Prostate gland (tissue), 2 donors: Measurements from ENCODE around the gene PIP5K1B.

Source experiments
- POLR2A ChIP-seq: fragments of 450-650 bp; IDR thresholded peaks from one replicate; pipeline ENCODE4 v1.6.1; 2016; ENCODE audit warnings: antibody characterized with exemption, mild to moderate bottlenecking
- POLR2AphosphoS5 ChIP-seq: sonication (generic); formaldehyde crosslinking; IDR thresholded peaks from one replicate; pipeline ENCODE4 v1.6.1; 2017; ENCODE audit warnings: antibody characterized with exemption
- TF ChIP-seq, protein P1 (sequence below), 4 experiments: fragments of 200-600 bp in 2 of 4; fragments of 450-650 bp in 2 of 4; sonication (generic) in 2 of 4; IDR thresholded peaks; 1 replicate in 3 of 4; 2 replicates in 1 of 4; pipeline ENCODE4 v1.5.1; 2016 to 2019; ENCODE audit warnings: antibody characterized with exemption in 4 of 4, mild to moderate bottlenecking in 2 of 4, moderate library complexity in 2 of 4

DNA sequence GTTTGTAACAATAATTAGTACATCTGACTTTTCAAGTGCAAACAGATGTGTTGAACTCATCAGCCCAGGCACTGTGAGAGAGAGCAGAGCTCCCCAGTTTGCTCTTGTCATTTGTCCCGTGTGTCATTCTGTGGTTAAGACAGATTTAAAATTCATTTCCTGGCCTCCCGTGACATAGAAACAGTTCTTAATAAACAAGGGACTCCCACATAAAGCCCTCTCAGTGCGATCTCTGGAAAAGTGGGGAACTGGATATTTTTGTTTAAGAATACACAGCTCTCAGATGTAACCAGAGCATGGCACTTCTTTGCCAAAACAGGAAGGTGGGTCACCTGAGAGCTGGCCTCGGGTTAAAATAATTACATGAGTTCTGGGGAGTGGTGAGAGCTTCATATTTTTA is 250.3 kb downstream of the PIP5K1B start:
- TF ChIP-seq POLR2AphosphoS5 (no peak), POLR2A (no peak)
- TF ChIP-seq, protein P1, sequence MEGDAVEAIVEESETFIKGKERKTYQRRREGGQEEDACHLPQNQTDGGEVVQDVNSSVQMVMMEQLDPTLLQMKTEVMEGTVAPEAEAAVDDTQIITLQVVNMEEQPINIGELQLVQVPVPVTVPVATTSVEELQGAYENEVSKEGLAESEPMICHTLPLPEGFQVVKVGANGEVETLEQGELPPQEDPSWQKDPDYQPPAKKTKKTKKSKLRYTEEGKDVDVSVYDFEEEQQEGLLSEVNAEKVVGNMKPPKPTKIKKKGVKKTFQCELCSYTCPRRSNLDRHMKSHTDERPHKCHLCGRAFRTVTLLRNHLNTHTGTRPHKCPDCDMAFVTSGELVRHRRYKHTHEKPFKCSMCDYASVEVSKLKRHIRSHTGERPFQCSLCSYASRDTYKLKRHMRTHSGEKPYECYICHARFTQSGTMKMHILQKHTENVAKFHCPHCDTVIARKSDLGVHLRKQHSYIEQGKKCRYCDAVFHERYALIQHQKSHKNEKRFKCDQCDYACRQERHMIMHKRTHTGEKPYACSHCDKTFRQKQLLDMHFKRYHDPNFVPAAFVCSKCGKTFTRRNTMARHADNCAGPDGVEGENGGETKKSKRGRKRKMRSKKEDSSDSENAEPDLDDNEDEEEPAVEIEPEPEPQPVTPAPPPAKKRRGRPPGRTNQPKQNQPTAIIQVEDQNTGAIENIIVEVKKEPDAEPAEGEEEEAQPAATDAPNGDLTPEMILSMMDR (IDR thresholded peaks at IDR 0.05) = no peak
